Mucosa of descending colon (tissue), 3 donors: ENCODE results near the gene ACTBL2. TPM values are rescaled to one million over a fixed set of nuclear protein-coding genes. Genes with fewer than 3 reads are reported as not detected.

ENCODE experiments used
- ATAC-seq: fragments of 200-7000 bp; cut with Tn5 transposase; one replicate; pipeline ENCODE4 v1.9.1; 2020; ENCODE audit warnings: mild to moderate bottlenecking, moderate library complexity
- DNase-seq, 3 donors: peaks; one replicate each; pipeline ENCODE4 v3.0.0-alpha.2; 2020
- H3K36me3 ChIP-seq: fragments of 200-600 bp; one replicate; pipeline ENCODE4 v1.8.0; 2021; ENCODE audit warnings: low read depth, mild to moderate bottlenecking
- H3K4me1 ChIP-seq: fragments of 200-600 bp; one replicate; pipeline ENCODE4 v1.8.0; 2021; ENCODE audit warnings: low read depth, mild to moderate bottlenecking
- H3K4me3 ChIP-seq: fragments of 200-600 bp; one replicate; pipeline ENCODE4 v1.8.0; 2021; ENCODE audit warnings: mild to moderate bottlenecking
- H3K9me3 ChIP-seq: fragments of 200-600 bp; one replicate; pipeline ENCODE4 v1.8.0; 2021; ENCODE audit warnings: mild to moderate bottlenecking
- CTCF ChIP-seq: fragments of 200-600 bp; IDR thresholded peaks from one replicate; pipeline ENCODE4 v1.8.0; 2022; ENCODE audit warnings: antibody characterized with exemption, mild to moderate bottlenecking
- intact Hi-C, 2 donors: fragments of 100-400 bp; cut with DNase I in 1 of 2; cut with micrococcal nuclease in 1 of 2; formaldehyde crosslinking; loops; one replicate each; pipeline versions ENCODE4 v1.11.0 to v1.11.1; 2022; cut with DNase I, micrococcal nuclease
- total RNA-seq, 3 donors: library from RNA; stranded (reverse); fragmentation: NEBNext Ultra II Directional in 2 of 3; extraction: Animal tissue kit (Norgen Biotek cat#: 25700) in 2 of 3; gene quantifications; one replicate each; pipeline versions ENCODE4 v1.2.1 to v1.2.4, GENCODE V29; 2021 to 2023
- donor health status: DM: no; HTN: no; CAD: no; lungs with moderate emphysema.
- donor health status: DM: no; HTN: no; CAD: no.
- donor health status: DM: no; HTN: yes; CAD: no.

ACTBL2 gene
- total RNA-seq, 3 donors from 2014 or later = not detected

- intact Hi-C loops = no loop called here
- ATAC-seq (peak; percentile 93), DNase-seq (no peak)
- H3K36me3 ChIP-seq = no peaks in the 10 kb centered on the region
- no peaks in the 10 kb centered on the region for H3K9me3 ChIP-seq
- no peak overlapping the region for H3K4me3 ChIP-seq
- peaks cover 9% of the 10 kb centered on the region for H3K4me1 ChIP-seq
- TF ChIP-seq CTCF = no peak
Observed at GRCh38 chr5:57435701-57436134, 46.9 kb downstream of the ACTBL2 start.

GRCh38 chr5:57434683-57435082, 47.9 kb downstream of the ACTBL2 start:
- ATAC-seq = no peak
- intact Hi-C loops = no loop called here
- H3K9me3 ChIP-seq = no peaks in the 10 kb centered on the region
- H3K4me1 ChIP-seq = peaks cover 9% of the 10 kb centered on the region
- no peak overlapping the region for H3K4me3 ChIP-seq
- DNase-seq = no peak
- no peak for TF ChIP-seq CTCF
- no peaks in the 10 kb centered on the region for H3K36me3 ChIP-seq

- intact Hi-C loops = no loop called here
- no peaks in the 10 kb centered on the region for H3K36me3 ChIP-seq
- no peak for DNase-seq
- peaks cover 9% of the 10 kb centered on the region for H3K4me1 ChIP-seq
- TF ChIP-seq CTCF = no peak
- ATAC-seq = peak; percentile 6
- H3K9me3 ChIP-seq = no peaks in the 10 kb centered on the region
- no peak overlapping the region for H3K4me3 ChIP-seq
Observed at GRCh38 chr5:57434227-57434640, 48.4 kb downstream of the ACTBL2 start.

GRCh38 chr5:57432876-57433275, 49.7 kb downstream of the ACTBL2 start:
- no peak for ATAC-seq
- no peak for TF ChIP-seq CTCF
- no peak overlapping the region for H3K4me3 ChIP-seq
- no peaks in the 10 kb centered on the region for H3K36me3 ChIP-seq
- H3K9me3 ChIP-seq = no peaks in the 10 kb centered on the region
- intact Hi-C loops = no loop called here
- no peak for DNase-seq
- peaks cover 9% of the 10 kb centered on the region for H3K4me1 ChIP-seq

GRCh38 chr5:57431759-57432158, 50.9 kb downstream of the ACTBL2 start:
- intact Hi-C loops = no loop called here
- H3K9me3 ChIP-seq = no peaks in the 10 kb centered on the region
- peaks cover 9% of the 10 kb centered on the region for H3K4me1 ChIP-seq
- H3K4me3 ChIP-seq = no peak overlapping the region
- no peaks in the 10 kb centered on the region for H3K36me3 ChIP-seq
- ATAC-seq = no peak
- no peak for DNase-seq
- TF ChIP-seq CTCF = no peak
